Loucy (cell line): ENCODE data around the gene SOX13.
A peak's percentile ranks its signal among the peaks of the same experiment; 100 is the strongest.

Experiments
- H2AFZ ChIP-seq: fragments of 200-600 bp; sonication (generic); 2 replicates; pipeline ENCODE4 v1.6.0; 2016; ENCODE audit warnings: antibody characterized with exemption, mild to moderate bottlenecking, low read length, moderate library complexity
- H3F3A ChIP-seq: fragments of 200-600 bp; 2 replicates; pipeline ENCODE4 v1.6.0; 2016; ENCODE audit warnings: antibody characterized with exemption, low read depth, mild to moderate bottlenecking
- H3K27me3 ChIP-seq: fragments of 200-600 bp; sonication (generic); 2 replicates; pipeline ENCODE4 v1.6.1; 2014; ENCODE audit warnings: low read length, mild to moderate bottlenecking; ENCODE audit not compliant: insufficient read depth, poor library complexity, severe bottlenecking
- H3K36me3 ChIP-seq: fragments of 200-600 bp; sonication (generic); 2 replicates; pipeline ENCODE4 v1.6.1; 2016; ENCODE audit warnings: low read length; ENCODE audit not compliant: insufficient read depth
- H3K4me1 ChIP-seq: fragments of 200-600 bp; sonication (generic); 2 replicates; pipeline ENCODE4 v1.5.1; 2014; ENCODE audit warnings: low read length, mild to moderate bottlenecking; ENCODE audit not compliant: insufficient read depth, poor library complexity, severe bottlenecking
- H3K4me2 ChIP-seq: fragments of 200-600 bp; sonication (generic); 2 replicates; pipeline ENCODE4 v1.6.0; 2014; ENCODE audit warnings: antibody characterized with exemption, low read length, low read depth, mild to moderate bottlenecking; ENCODE audit not compliant: poor library complexity, severe bottlenecking
- H3K4me3 ChIP-seq: fragments of 200-600 bp; sonication (generic); 2 replicates; pipeline ENCODE4 v1.5.1; 2014; ENCODE audit warnings: low read length, mild to moderate bottlenecking, mixed read lengths; ENCODE audit not compliant: poor library complexity, severe bottlenecking
- H3K79me2 ChIP-seq: fragments of 200-600 bp; sonication (generic); 2 replicates; pipeline ENCODE4 v1.6.1; 2014; ENCODE audit warnings: low read length; ENCODE audit not compliant: insufficient read depth
- H3K9ac ChIP-seq: fragments of 200-600 bp; sonication (generic); 2 replicates; pipeline ENCODE4 v1.6.0; 2014; ENCODE audit warnings: mild to moderate bottlenecking, low read depth, low read length, moderate library complexity; ENCODE audit not compliant: poor library complexity, severe bottlenecking
- H3K9me2 ChIP-seq: fragments of 200-600 bp; sonication (generic); replicated peaks from 2 replicates; pipeline ENCODE4 v1.6.1; 2016; ENCODE audit warnings: low read depth, low read length, mixed read lengths
- H3K9me3 ChIP-seq: fragments of 200-600 bp; sonication (generic); 2 replicates; pipeline ENCODE4 v1.6.1; 2014; ENCODE audit warnings: mild to moderate bottlenecking, antibody characterized with exemption, low read length, low read depth; ENCODE audit not compliant: insufficient read depth
- H4K20me1 ChIP-seq: fragments of 200-600 bp; sonication (generic); 2 replicates; pipeline ENCODE4 v1.6.0; 2014; ENCODE audit warnings: antibody characterized with exemption, low read length, mild to moderate bottlenecking; ENCODE audit not compliant: insufficient read depth, poor library complexity, severe bottlenecking
- CTCF ChIP-seq: fragments of 200-600 bp; sonication (generic); conservative IDR thresholded peaks from 2 replicates; pipeline ENCODE4 v1.5.1; 2014; ENCODE audit warnings: mild to moderate bottlenecking, antibody characterized with exemption, low read length
- EZH2phosphoT487 ChIP-seq: fragments of 200-600 bp; IDR thresholded peaks from 2 replicates; pipeline ENCODE4 v1.6.1; 2018; ENCODE audit warnings: antibody characterized with exemption, mild to moderate bottlenecking, moderate library complexity, borderline replicate concordance

SOX13 gene

DNA sequence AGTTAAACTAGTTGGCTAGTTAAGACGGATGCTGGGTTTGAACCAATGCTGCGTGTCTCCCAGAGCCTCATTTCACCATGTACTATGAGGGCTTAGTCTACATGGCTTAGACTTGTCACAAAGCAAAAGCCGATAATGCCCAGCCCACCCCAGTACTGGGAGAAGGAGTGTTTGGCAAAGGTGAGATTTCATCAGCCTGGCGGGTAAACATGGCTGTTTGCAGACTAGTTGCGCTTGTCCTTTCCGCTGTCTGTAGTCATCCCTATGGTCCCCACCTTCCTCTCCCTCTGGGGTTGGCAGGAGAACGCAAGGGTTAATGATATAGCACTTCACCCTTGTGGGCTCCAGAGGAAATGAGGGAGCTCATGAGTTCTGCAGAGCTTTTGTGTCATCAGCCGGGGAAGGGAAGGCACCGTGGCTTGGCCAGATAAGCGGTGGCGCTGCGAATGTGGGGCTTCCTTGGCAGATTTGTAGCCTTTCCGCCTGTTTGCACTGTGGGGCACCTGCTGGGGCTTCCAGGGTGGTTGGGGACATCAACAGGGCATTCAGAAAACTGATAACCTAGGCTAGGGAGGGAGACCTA is 29.2 kb downstream of the SOX13 start:
- H3K4me1 ChIP-seq = peaks cover 67% of the 10 kb centered on the region

DNA sequence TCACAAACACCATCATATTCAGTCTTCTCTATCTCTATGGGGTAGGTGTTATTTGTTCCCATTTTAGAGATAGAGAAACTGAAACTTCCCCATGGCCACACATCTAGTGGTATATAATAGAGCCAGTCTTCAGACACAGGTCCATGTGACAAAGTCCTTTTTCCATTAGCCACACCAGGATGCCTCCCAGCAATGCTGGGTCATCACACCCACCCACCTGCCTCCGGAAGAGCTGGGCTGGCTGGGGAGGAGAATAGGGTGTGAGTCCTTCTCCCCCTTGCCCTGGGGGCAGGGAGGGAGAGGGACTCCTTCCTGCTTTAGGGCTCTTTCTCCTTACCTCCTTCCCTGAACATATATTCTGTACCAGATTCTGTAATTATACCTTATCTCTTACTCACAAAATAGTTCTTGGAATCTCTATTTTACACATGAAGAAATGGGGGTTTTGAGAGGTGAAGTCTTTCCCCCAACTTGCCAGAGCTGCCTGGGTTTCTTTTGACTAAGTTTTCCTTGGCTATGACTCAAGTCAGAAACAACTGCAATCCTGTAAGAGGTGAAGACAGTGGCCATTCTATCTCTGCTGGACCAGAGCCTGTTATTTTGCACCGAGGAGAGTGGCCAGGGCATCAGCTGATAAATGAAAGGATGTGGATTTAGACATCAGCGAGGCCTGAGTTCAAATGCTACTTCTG is 30.0 kb downstream of the SOX13 start:
- Histone ChIP-seq H3K4me1 (peaks cover 73% of the 10 kb centered on the region), H3K36me3 (no peaks in the 10 kb centered on the region), H4K20me1 (no peaks in the 10 kb centered on the region), H3K79me2 (peaks cover 23% of the 10 kb centered on the region), H3K4me2 (peak overlapping the region; percentile 78), H3K4me3 (peak overlapping the region; percentile 34), H3F3A (peaks cover 33% of the 10 kb centered on the region), H3K9me2 (no peaks in the 10 kb centered on the region), H3K9me3 (no peaks in the 10 kb centered on the region), H3K27me3 (no peaks in the 10 kb centered on the region), H2AFZ (no peak overlapping the region), H3K9ac (peak overlapping the region; percentile 73)
- no peak for TF ChIP-seq EZH2phosphoT487
- TF ChIP-seq CTCF = no peak

More for the DNA sequence above, 29.2 kb downstream of the SOX13 start:
- Histone ChIP-seq H3K4me2 (peak overlapping the region; percentile 78), H3K9ac (peak overlapping the region; percentile 73), H3K9me2 (no peaks in the 10 kb centered on the region), H3K79me2 (peaks cover 16% of the 10 kb centered on the region), H3K9me3 (no peaks in the 10 kb centered on the region), H2AFZ (no peak overlapping the region), H4K20me1 (no peaks in the 10 kb centered on the region), H3K36me3 (no peaks in the 10 kb centered on the region), H3F3A (peaks cover 33% of the 10 kb centered on the region), H3K27me3 (no peaks in the 10 kb centered on the region), H3K4me3 (peak overlapping the region; percentile 34)
- TF ChIP-seq CTCF = peak; percentile 41
- no peak for TF ChIP-seq EZH2phosphoT487

- peaks cover 23% of the 10 kb centered on the region for H3K79me2 ChIP-seq
- no peaks in the 10 kb centered on the region for H3K27me3 ChIP-seq
- peaks cover 77% of the 10 kb centered on the region for H3K4me1 ChIP-seq
- H3K9me3 ChIP-seq = no peaks in the 10 kb centered on the region
- no peak overlapping the region for H2AFZ ChIP-seq
- peak overlapping the region; percentile 34 for H3K4me3 ChIP-seq
- no peaks in the 10 kb centered on the region for H3K36me3 ChIP-seq
- H3K9me2 ChIP-seq = no peaks in the 10 kb centered on the region
- H3K4me2 ChIP-seq = peak overlapping the region; percentile 78
- H4K20me1 ChIP-seq = no peaks in the 10 kb centered on the region
- H3K9ac ChIP-seq = peak overlapping the region; percentile 73
- peaks cover 33% of the 10 kb centered on the region for H3F3A ChIP-seq
- TF ChIP-seq CTCF = no peak
- TF ChIP-seq EZH2phosphoT487 = no peak
Measured at GRCh38 chr1:204103431-204103741, 30.5 kb downstream of the SOX13 start.
